KOPT-K1 (cell line): ENCODE results near the gene TRIM40.

Experiments used
- H3K27ac ChIP-seq: fragments of 200-600 bp; sonication (generic); 2 replicates; pipeline ENCODE4 v1.5.1; 2016; ENCODE audit warnings: antibody characterized with exemption, mild to moderate bottlenecking, low read depth, low read length; ENCODE audit not compliant: poor library complexity, severe bottlenecking
- H3K36me3 ChIP-seq: fragments of 200-600 bp; sonication (generic); 2 replicates; pipeline ENCODE4 v1.5.1; 2017; ENCODE audit warnings: antibody characterized with exemption, mild to moderate bottlenecking, low read length, moderate library complexity; ENCODE audit not compliant: insufficient read depth
- H3K9me3 ChIP-seq: fragments of 200-600 bp; sonication (generic); 2 replicates; pipeline ENCODE4 v1.5.1; 2017; ENCODE audit warnings: antibody characterized with exemption, low read length, mild to moderate bottlenecking; ENCODE audit not compliant: insufficient read depth, poor library complexity, severe bottlenecking

The TRIM40 gene

GRCh38 chr6:30185846-30186484, 50.0 kb downstream of the TRIM40 start:
- peaks cover 5% of the 10 kb centered on the region for H3K9me3 ChIP-seq
- H3K27ac ChIP-seq: no peak overlapping the region
- peaks cover 64% of the 10 kb centered on the region for H3K36me3 ChIP-seq

- no peaks in the 10 kb centered on the region for H3K9me3 ChIP-seq
- peaks cover 86% of the 10 kb centered on the region for H3K36me3 ChIP-seq
Measured at GRCh38 chr6:30188541-30188940, 52.6 kb downstream of the TRIM40 start.

GRCh38 chr6:30192076-30192475, 56.1 kb downstream of the TRIM40 start:
- no peaks in the 10 kb centered on the region for H3K9me3 ChIP-seq
- peaks cover 92% of the 10 kb centered on the region for H3K36me3 ChIP-seq
- H3K27ac ChIP-seq: no peak overlapping the region

More at GRCh38 chr6:30188541-30188940, 52.6 kb downstream of the TRIM40 start:
- no peak overlapping the region for H3K27ac ChIP-seq

GRCh38 chr6:30194797-30195690, 59.1 kb downstream of the TRIM40 start:
- Histone ChIP-seq H3K27ac (no peak overlapping the region), H3K9me3 (no peaks in the 10 kb centered on the region), H3K36me3 (peaks cover 96% of the 10 kb centered on the region)

- H3K27ac ChIP-seq: no peak overlapping the region
- H3K36me3 ChIP-seq: peaks cover 96% of the 10 kb centered on the region
- H3K9me3 ChIP-seq: no peaks in the 10 kb centered on the region
Measured at GRCh38 chr6:30195951-30196350, 60.0 kb downstream of the TRIM40 start.

GRCh38 chr6:30196376-30196775, 60.4 kb downstream of the TRIM40 start:
- Histone ChIP-seq H3K36me3 (peaks cover 96% of the 10 kb centered on the region), H3K27ac (no peak overlapping the region), H3K9me3 (no peaks in the 10 kb centered on the region)
